B cell (primary cell): Measurements from ENCODE around the gene TGM6. TPM values are rescaled to one million over a fixed set of nuclear protein-coding genes. Genes with fewer than 3 reads are reported as not detected.

Source experiments
- ATAC-seq: fragments of 200-7000 bp; cut with Tn5 transposase; one replicate; pipeline ENCODE4 v1.10.0; 2021; ENCODE audit warnings: low read depth, mild to moderate bottlenecking, moderate number of reproducible peaks, moderate library complexity
- CTCF ChIA-PET: fragments of 350-600 bp; sonication (Branson Sonifier 250); formaldehyde crosslinking; loops from one replicate; lab custom pipeline; 2021; ENCODE audit warnings: antibody characterized with exemption, inconsistent platforms; lab: Charles Lee
- POLR2A ChIA-PET: fragments of 350-600 bp; sonication (Branson Sonifier 250); formaldehyde crosslinking; loops from one replicate; lab custom pipeline; 2021; ENCODE audit warnings: antibody characterized with exemption; lab: Charles Lee
- DNase-seq: peaks from one replicate; pipeline ENCODE4 v3.0.0; 2013
- H2AFZ ChIP-seq: 2 replicates; pipeline ENCODE4 v1.6.1; 2012; ENCODE audit warnings: mild to moderate bottlenecking, low read depth, low read length; ENCODE audit not compliant: insufficient read depth, poor library complexity, severe bottlenecking
- H3K27ac ChIP-seq, 2 donors: 1 replicate in 1 of 2; 2 replicates in 1 of 2; pipeline ENCODE4 v1.5.1; 2012 to 2013; ENCODE audit warnings: low read length in 2 of 2, mild to moderate bottlenecking in 2 of 2, moderate library complexity in 1 of 2
- H3K27me3 ChIP-seq, 4 experiments: fragments of 200-600 bp in 1 of 4; sonication (generic) in 1 of 4; replicated peaks in 1 of 4; 1 replicate in 2 of 4; 2 replicates in 2 of 4; pipeline versions ENCODE4 v1.6.1 to v1.7.0; 2013 to 2016; ENCODE audit warnings: low read length in 3 of 4, mild to moderate bottlenecking in 2 of 4, mixed read lengths in 1 of 4, moderate library complexity in 1 of 4; ENCODE audit not compliant: insufficient read depth in 4 of 4, control insufficient read depth in 3 of 4; ENCODE audit errors: control extremely low read depth in 1 of 4
- H3K36me3 ChIP-seq, 2 experiments: replicated peaks in 1 of 2; 1 replicate in 1 of 2; 2 replicates in 1 of 2; pipeline versions ENCODE4 v1.6.1 to v1.7.1; 2013; ENCODE audit warnings: low read length in 1 of 2; ENCODE audit not compliant: insufficient read depth in 2 of 2, control insufficient read depth in 1 of 2; ENCODE audit errors: control extremely low read depth in 1 of 2, extremely low read depth in 1 of 2
- H3K4me1 ChIP-seq, 2 donors: fragments of 200-600 bp in 1 of 2; sonication (generic) in 1 of 2; 1 replicate in 1 of 2; 2 replicates in 1 of 2; pipeline versions ENCODE4 v1.5.1 to v1.6.1; 2013 to 2017; ENCODE audit warnings: low read length in 2 of 2; ENCODE audit not compliant: control insufficient read depth in 2 of 2, insufficient read depth in 2 of 2
- H3K4me2 ChIP-seq: replicated peaks from 2 replicates; pipeline ENCODE3; 2012; ENCODE audit warnings: mild to moderate bottlenecking, low read depth, low read length; ENCODE audit not compliant: poor library complexity, severe bottlenecking
- H3K4me3 ChIP-seq, 5 experiments: fragments of 200-600 bp in 1 of 5; sonication (generic) in 1 of 5; 1 replicate in 3 of 5; 2 replicates in 2 of 5; pipeline versions ENCODE4 v1.5.1 to v1.7.0; 2011 to 2016; ENCODE audit warnings: low read length in 4 of 5, mild to moderate bottlenecking in 4 of 5, low read depth in 2 of 5, control low read depth in 1 of 5, moderate library complexity in 1 of 5; ENCODE audit not compliant: insufficient read depth in 1 of 5; ENCODE audit errors: control extremely low read depth in 1 of 5, extremely low read depth in 1 of 5
- H3K79me2 ChIP-seq: fragments of 200-600 bp; sonication (generic); one replicate; pipeline ENCODE4 v1.6.0; 2016; ENCODE audit warnings: low read length; ENCODE audit not compliant: control insufficient read depth, insufficient read depth
- H3K9ac ChIP-seq: fragments of 200-600 bp; sonication (generic); 2 replicates; pipeline ENCODE4 v1.6.1; 2017; ENCODE audit warnings: mild to moderate bottlenecking, low read length, moderate library complexity
- H3K9me3 ChIP-seq, 3 donors: one replicate each; pipeline versions ENCODE4 v1.6.1 to v1.7.1; 2013; ENCODE audit warnings: low read length in 2 of 3; ENCODE audit not compliant: control insufficient read depth in 2 of 3, insufficient read depth in 1 of 3; ENCODE audit errors: control extremely low read depth in 1 of 3
- H4K20me1 ChIP-seq: 2 replicates; pipeline ENCODE4 v1.6.0; 2012; ENCODE audit warnings: mild to moderate bottlenecking, low read length; ENCODE audit not compliant: insufficient read depth, control insufficient read depth, poor library complexity, severe bottlenecking
- H3K27ac Mint-ChIP-seq: one replicate; pipeline ENCODE4 v1.8.0; 2021; ENCODE audit warnings: mixed read lengths
- H3K27me3 Mint-ChIP-seq: one replicate; pipeline ENCODE4 v1.8.0; 2021; ENCODE audit warnings: mixed read lengths
- H3K4me1 Mint-ChIP-seq: one replicate; pipeline ENCODE4 v1.8.0; 2021; ENCODE audit warnings: mixed read lengths
- H3K4me3 Mint-ChIP-seq: one replicate; pipeline ENCODE4 v1.8.0; 2021; ENCODE audit warnings: mixed read lengths
- H3K9me3 Mint-ChIP-seq: one replicate; pipeline ENCODE4 v1.8.0; 2022; ENCODE audit warnings: mixed read lengths; ENCODE audit not compliant: insufficient read depth
- EZH2 ChIP-seq: IDR thresholded peaks from 2 replicates; pipeline ENCODE4 v1.6.1; 2012; ENCODE audit warnings: borderline replicate concordance, low read depth, mild to moderate bottlenecking, moderate library complexity, low read length; ENCODE audit not compliant: insufficient read depth, poor library complexity, severe bottlenecking
- WGBS: methylation state at CpG from one replicate; pipeline ENCODE4 v1.1.5; 2013; ENCODE audit warnings: missing lambda C conversion rate; ENCODE audit not compliant: insufficient coverage; 5-methylcytosine and 5-hydroxymethylcytosine counted together
- intact Hi-C: fragments of 100-400 bp; cut with micrococcal nuclease; formaldehyde crosslinking; loops from one replicate; pipeline ENCODE4 v1.10.0; 2022
- polyA plus RNA-seq: library from polyadenylated mRNA; depleted of rRNA; stranded (reverse); fragments of >200 nt; gene quantifications from 2 replicates; pipeline ENCODE4 v1.2.3, GENCODE V29; 2012
- total RNA-seq, 2 donors: library from RNA; stranded (reverse); fragments of 120-200 nt in 1 of 2; gene quantifications; 1 replicate in 1 of 2; 2 replicates in 1 of 2; pipeline versions ENCODE4 v1.2.3 to v1.2.4, GENCODE V29; 2013 to 2022
- TF ChIP-seq, protein P1 (sequence below): fragments of 200-600 bp; IDR thresholded peaks from one replicate; pipeline ENCODE4 v1.8.0; 2022; ENCODE audit warnings: antibody characterized with exemption, mild to moderate bottlenecking

The TGM6 gene
- total and polyA plus RNA-seq, 2 donors (not counting 1 experiment from before 2014, with no cell fraction given): not detected

GRCh38 chr20:2396241-2396814 lies 15.6 kb downstream of the TGM6 start:
- Histone ChIP-seq H3K9me3 (no peaks in the 10 kb centered on the region), H3K4me1 (peaks cover 7 to 8% of the 10 kb centered on the region in 2 donors), H3K4me2 (no peak overlapping the region), H3K27me3 (peaks cover 0 to 2% (median 0%) of the 10 kb centered on the region in 4 experiments), H3K4me3 (no peak overlapping the region), H4K20me1 (no peaks in the 10 kb centered on the region), H2AFZ (no peak overlapping the region), H3K36me3 (no peaks in the 10 kb centered on the region), H3K79me2 (no peaks in the 10 kb centered on the region), H3K9ac (no peak overlapping the region), H3K27ac (no peak overlapping the region)
- WGBS: 96% methylated on average over 13 of the region's 14 CpGs
- intact Hi-C loops: no loop called here
- ChIA-PET POLR2A (no interaction called here), CTCF (no interaction called here)
- Mint-ChIP-seq H3K27me3 (no peaks in the 10 kb centered on the region), H3K4me3 (no peak overlapping the region), H3K4me1 (peaks cover 10% of the 10 kb centered on the region), H3K27ac (no peak overlapping the region), H3K9me3 (no peaks in the 10 kb centered on the region)
- no peak for DNase-seq
- TF ChIP-seq EZH2: no peak
- TF ChIP-seq, protein P1, sequence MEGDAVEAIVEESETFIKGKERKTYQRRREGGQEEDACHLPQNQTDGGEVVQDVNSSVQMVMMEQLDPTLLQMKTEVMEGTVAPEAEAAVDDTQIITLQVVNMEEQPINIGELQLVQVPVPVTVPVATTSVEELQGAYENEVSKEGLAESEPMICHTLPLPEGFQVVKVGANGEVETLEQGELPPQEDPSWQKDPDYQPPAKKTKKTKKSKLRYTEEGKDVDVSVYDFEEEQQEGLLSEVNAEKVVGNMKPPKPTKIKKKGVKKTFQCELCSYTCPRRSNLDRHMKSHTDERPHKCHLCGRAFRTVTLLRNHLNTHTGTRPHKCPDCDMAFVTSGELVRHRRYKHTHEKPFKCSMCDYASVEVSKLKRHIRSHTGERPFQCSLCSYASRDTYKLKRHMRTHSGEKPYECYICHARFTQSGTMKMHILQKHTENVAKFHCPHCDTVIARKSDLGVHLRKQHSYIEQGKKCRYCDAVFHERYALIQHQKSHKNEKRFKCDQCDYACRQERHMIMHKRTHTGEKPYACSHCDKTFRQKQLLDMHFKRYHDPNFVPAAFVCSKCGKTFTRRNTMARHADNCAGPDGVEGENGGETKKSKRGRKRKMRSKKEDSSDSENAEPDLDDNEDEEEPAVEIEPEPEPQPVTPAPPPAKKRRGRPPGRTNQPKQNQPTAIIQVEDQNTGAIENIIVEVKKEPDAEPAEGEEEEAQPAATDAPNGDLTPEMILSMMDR: no peak
- ATAC-seq: no peak

- intact Hi-C loops: no loop called here
- Mint-ChIP-seq H3K9me3 (no peaks in the 10 kb centered on the region), H3K27ac (no peak overlapping the region), H3K4me3 (no peak overlapping the region), H3K27me3 (no peaks in the 10 kb centered on the region), H3K4me1 (peaks cover 2% of the 10 kb centered on the region)
- no peaks in the 10 kb centered on the region for H3K4me1 ChIP-seq
- H3K9ac ChIP-seq: no peak overlapping the region
- no peak overlapping the region for H2AFZ ChIP-seq
- WGBS: 99% methylated on average over 6 of the region's 8 CpGs
- no peak for DNase-seq
- ATAC-seq: no peak
- H3K4me3 ChIP-seq: no peak overlapping the region
- H4K20me1 ChIP-seq: no peaks in the 10 kb centered on the region
- H3K9me3 ChIP-seq: no peaks in the 10 kb centered on the region
- peaks cover 0 to 2% (median 0%) of the 10 kb centered on the region in 4 experiments for H3K27me3 ChIP-seq
- H3K36me3 ChIP-seq: no peaks in the 10 kb centered on the region
- H3K4me2 ChIP-seq: no peak overlapping the region
- no peaks in the 10 kb centered on the region for H3K79me2 ChIP-seq
- POLR2A ChIA-PET: no interaction called here
- CTCF ChIA-PET: no interaction called here
- H3K27ac ChIP-seq: no peak overlapping the region
- no peak for TF ChIP-seq EZH2
- TF ChIP-seq, protein P1: no peak
Observed at GRCh38 chr20:2397091-2397490, 16.4 kb downstream of the TGM6 start.
